Pancreas (tissue), 10 donors: ENCODE data around the gene MAP10. TPM values are rescaled to one million over a fixed set of nuclear protein-coding genes. Genes with fewer than 3 reads are reported as not detected.
"Not testable (repeated sequence)": the region's sequence is repeated elsewhere in the genome, so short reads cannot be mapped to it uniquely, and the experiment has no call there.

Source experiments
- ATAC-seq, 4 donors: fragments of 200-7000 bp; cut with Tn5 transposase; one replicate each; pipeline versions ENCODE4 v1.8.0 to v1.9.1; 2020; ENCODE audit warnings: mild to moderate bottlenecking in 4 of 4, moderate library complexity in 4 of 4
- DNase-seq, 6 donors: peaks; one replicate each; pipeline ENCODE4 v3.0.0-alpha.2; 2020
- FAIRE-seq: peaks from 2 replicates; lab custom pipeline; 2012; peaks lifted over from hg19 to GRCh38; lab: Jason Lieb, UNC
- H3K27ac ChIP-seq, 4 donors: fragments of 200-600 bp; sonication (generic); 1 replicate in 3 of 4; 2 replicates in 1 of 4; pipeline versions ENCODE4 v1.5.0 to v1.8.0; 2020
- H3K27me3 ChIP-seq, 4 donors: fragments of 200-600 bp; one replicate each; pipeline ENCODE4 v1.8.0; 2021
- H3K36me3 ChIP-seq, 3 donors: fragments of 200-600 bp; sonication (generic) in 1 of 3; one replicate each; pipeline versions ENCODE4 v1.5.0 to v1.8.0; 2020 to 2021
- H3K4me1 ChIP-seq, 3 donors: fragments of 200-600 bp; one replicate each; pipeline ENCODE4 v1.8.0; 2021
- H3K4me3 ChIP-seq, 4 donors: fragments of 200-600 bp; sonication (generic) in 2 of 4; one replicate each; pipeline versions ENCODE4 v1.5.0 to v1.8.0; 2020 to 2021
- H3K9me3 ChIP-seq, 4 donors: fragments of 200-600 bp; one replicate each; pipeline ENCODE4 v1.8.0; 2021
- WGBS, 2 donors: extraction: QIAGEN DNeasy Blood & Tissue Kit; methylation state at CpG; one replicate each; pipeline ENCODE4 v1.1.7; 2013; 5-methylcytosine and 5-hydroxymethylcytosine counted together
- intact Hi-C, 3 donors: fragments of 100-400 bp; cut with DNase I; formaldehyde crosslinking; loops; one replicate each; pipeline versions ENCODE4 v1.11.1 to v1.14.2; 2022
- polyA plus RNA-seq, 2 donors: library from polyadenylated mRNA; stranded (reverse); fragments of 200-250 nt; gene quantifications; one replicate each; pipeline ENCODE4 v1.2.3, GENCODE V29; 2013
- total RNA-seq, 6 donors: library from RNA; stranded (reverse); fragmentation: NEBNext Ultra II Directional in 4 of 6; extraction: Animal tissue kit (Norgen Biotek cat#: 25700) in 4 of 6; gene quantifications; one replicate each; pipeline versions ENCODE4 v1.2.1 to v1.2.4, GENCODE V29; 2021 to 2023
- TF ChIP-seq, protein P1 (sequence below), 4 donors: fragments of 200-600 bp; sonication (generic) in 3 of 4; IDR thresholded peaks; one replicate each; pipeline versions ENCODE4 v1.5.0 to v1.8.0; 2021; ENCODE audit warnings: antibody characterized with exemption in 4 of 4
- donor health status: healthy with polysubstance abuse.
- donor health status: DM: no; HTN: no; CAD: no; lungs with moderate emphysema.
- donor health status: DM: no; HTN: no; CAD: no.
- donor health status: control.
- donor health status: control.
- donor health status: Bipolar disorder and iron deficiency.
- donor health status: DM: yes; HTN: yes; CAD: no.
- donor health status: DM: no; HTN: no; CAD: no.
- donor health status: DM: no; HTN: no; CAD: no.
- donor health status: DM: yes; HTN: yes; CAD: no.

MAP10 gene
- total and polyA plus RNA-seq, 8 donors, result 0.99 to 2.1 (median 1.9) TPM

DNA sequence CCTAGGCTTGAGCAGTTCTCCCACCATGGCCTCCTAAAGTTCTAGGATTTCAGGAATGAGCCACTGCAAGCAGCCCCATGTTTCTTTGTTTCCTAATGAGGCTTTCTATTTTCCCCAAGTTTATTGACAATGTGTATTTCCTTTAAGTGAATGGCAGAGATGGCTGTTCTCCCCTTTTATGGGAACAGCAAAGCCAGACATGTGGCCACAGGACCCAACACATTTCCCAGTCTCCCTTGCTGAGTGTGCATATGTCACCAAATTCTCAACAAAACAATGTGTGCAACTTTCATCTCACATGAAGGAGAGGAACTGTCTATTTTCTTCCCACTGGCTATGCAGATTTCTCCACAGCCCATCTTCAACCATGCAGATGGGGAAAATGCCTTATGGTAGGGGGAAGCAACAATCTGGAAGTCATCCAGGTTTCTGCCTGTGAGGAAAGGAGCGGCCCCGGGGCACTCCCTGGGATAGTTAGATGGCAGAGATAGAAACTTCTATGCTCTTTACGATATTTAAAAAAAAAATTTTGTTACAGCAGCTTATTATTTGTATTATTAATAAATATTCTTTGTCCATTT, 28.6 kb upstream of the MAP10 start:
- 77 to 87% methylated on average over 3 of the region's 3 CpGs for WGBS, 2 donors
- intact Hi-C loops, result no loop called here
- DNase-seq, result no peak

DNA sequence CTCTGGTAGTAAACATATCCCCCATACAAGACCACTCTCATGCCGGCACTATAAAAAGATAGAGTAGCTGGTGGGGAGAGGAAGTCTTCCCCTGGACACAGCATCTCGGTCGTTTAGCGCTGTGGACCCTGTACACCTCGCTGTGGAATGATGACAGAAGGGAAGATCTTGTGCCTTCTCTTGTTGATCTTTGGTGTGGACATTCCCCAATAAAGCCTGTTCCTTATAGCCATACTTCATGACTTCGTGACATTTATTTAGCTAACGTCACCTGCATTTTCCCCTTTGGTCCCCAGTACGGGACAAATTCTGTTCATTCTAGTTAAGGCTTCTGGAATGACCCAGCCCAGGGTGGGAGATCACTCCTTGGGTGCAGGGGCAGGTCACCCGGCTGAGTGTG, 24.9 kb upstream of the MAP10 start:
- WGBS, 2 donors, result 79 to 90% methylated on average over 9 of the region's 9 CpGs
- no peak overlapping the region for H3K27ac ChIP-seq
- no peaks in the 10 kb centered on the region for H3K27me3 ChIP-seq
- no peak overlapping the region for H3K4me3 ChIP-seq
- H3K9me3 ChIP-seq, result no peaks in the 10 kb centered on the region
- ATAC-seq (no peak), FAIRE-seq (no peak), DNase-seq (no peak)
- intact Hi-C loops, result no loop called here
- H3K36me3 ChIP-seq, result no peaks in the 10 kb centered on the region
- H3K4me1 ChIP-seq, result no peaks in the 10 kb centered on the region
- TF ChIP-seq, protein P1, sequence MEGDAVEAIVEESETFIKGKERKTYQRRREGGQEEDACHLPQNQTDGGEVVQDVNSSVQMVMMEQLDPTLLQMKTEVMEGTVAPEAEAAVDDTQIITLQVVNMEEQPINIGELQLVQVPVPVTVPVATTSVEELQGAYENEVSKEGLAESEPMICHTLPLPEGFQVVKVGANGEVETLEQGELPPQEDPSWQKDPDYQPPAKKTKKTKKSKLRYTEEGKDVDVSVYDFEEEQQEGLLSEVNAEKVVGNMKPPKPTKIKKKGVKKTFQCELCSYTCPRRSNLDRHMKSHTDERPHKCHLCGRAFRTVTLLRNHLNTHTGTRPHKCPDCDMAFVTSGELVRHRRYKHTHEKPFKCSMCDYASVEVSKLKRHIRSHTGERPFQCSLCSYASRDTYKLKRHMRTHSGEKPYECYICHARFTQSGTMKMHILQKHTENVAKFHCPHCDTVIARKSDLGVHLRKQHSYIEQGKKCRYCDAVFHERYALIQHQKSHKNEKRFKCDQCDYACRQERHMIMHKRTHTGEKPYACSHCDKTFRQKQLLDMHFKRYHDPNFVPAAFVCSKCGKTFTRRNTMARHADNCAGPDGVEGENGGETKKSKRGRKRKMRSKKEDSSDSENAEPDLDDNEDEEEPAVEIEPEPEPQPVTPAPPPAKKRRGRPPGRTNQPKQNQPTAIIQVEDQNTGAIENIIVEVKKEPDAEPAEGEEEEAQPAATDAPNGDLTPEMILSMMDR (IDR thresholded peaks at IDR 0.05), result no peak

More for the DNA sequence above, 28.6 kb upstream of the MAP10 start:
- H3K4me3 ChIP-seq, result no peak overlapping the region
- no peak for ATAC-seq
- TF ChIP-seq, protein P1 (IDR thresholded peaks at IDR 0.05), result no peak
- H3K27ac ChIP-seq, result no peak overlapping the region
- no peaks in the 10 kb centered on the region for H3K36me3 ChIP-seq
- no peaks in the 10 kb centered on the region for H3K4me1 ChIP-seq
- H3K9me3 ChIP-seq, result no peaks in the 10 kb centered on the region
- no peak for FAIRE-seq
- no peaks in the 10 kb centered on the region for H3K27me3 ChIP-seq

DNA sequence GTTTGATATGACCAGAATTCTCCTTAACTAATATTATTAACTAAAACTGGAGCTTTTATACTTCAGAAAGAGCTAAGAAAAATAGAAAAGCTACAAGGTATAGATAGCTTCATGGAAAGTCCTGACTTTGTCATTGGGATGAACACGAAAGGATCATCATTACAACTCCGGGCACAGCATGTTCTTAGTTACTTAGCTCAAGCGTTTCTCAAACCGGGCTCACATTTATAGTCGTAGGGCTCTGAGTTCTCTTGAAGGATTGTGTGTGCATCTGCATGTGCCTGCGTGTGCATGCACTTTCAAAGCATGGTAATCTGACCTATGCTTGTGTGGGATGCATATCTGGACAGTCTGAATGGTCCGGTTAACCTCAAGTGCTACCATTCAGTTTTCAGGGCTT, 20.4 kb upstream of the MAP10 start:
- intact Hi-C loops, result no loop called here
- H3K27me3 ChIP-seq, result no peaks in the 10 kb centered on the region
- no peak for DNase-seq
- FAIRE-seq, result no peak
- TF ChIP-seq, protein P1 (IDR thresholded peaks at IDR 0.05), result no peak
- WGBS, 2 donors, result 82 to 90% methylated on average over 7 of the region's 7 CpGs
- H3K4me1 ChIP-seq, result no peaks in the 10 kb centered on the region
- H3K9me3 ChIP-seq, result no peaks in the 10 kb centered on the region
- H3K4me3 ChIP-seq, result no peak overlapping the region
- no peaks in the 10 kb centered on the region for H3K36me3 ChIP-seq
- no peak for ATAC-seq
- H3K27ac ChIP-seq, result no peak overlapping the region

DNA sequence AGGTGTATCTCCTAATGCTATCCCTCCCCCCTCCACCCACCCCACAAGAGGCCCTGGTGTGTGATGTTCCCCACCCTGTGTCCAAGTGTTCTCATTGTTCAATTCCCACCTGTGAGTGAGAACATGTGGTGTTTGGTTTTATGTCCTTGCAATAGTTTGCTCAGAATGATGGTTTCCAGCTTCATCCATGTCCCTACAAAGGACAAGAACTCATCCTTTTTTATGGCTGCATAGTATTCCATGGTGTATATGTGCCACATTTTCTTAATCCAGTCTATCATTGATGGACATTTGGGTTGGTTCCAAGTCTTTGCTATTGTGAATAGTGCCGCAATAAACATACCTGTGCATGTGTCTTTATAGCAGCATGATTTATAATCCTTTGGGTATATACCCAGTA, 19.6 kb upstream of the MAP10 start:
- WGBS, 2 donors, result 90% methylated on average over 1 of the region's 1 CpG; no CpG with 5 or more reads in 1 of the 2 donors
- not testable (repeated sequence) for FAIRE-seq

DNA sequence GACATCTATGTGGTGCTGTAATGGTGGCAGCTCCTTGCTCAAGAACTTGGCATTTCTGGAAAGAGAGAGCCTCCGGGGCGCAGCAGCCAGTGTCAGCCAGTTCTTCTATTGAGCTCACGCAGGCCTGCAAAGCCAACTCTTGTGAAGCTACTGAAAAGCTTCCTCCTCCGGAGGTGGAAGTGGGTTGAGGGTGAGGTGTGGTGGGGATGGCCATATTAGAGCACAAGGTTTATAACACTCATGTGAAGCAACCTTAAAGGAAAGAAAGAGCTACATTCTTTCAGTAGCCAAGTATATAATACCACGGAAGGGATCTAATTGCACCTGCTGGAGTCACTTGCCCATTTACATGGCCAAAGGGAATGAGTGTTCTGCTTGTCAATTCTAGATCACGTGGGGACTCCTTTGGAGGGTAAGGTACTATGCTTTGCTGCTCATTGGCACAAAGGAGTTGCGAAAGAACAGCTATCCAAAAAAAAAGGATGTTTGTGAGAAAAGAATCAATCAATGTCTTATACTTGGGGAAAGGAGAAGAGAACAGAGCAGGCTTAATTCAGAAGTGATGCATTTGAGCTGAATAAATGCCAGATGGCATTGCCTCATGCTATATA, 18.3 kb upstream of the MAP10 start:
- 85 to 89% methylated on average over 7 of the region's 7 CpGs for WGBS, 2 donors
- no peaks in the 10 kb centered on the region for H3K36me3 ChIP-seq
- no peak overlapping the region for H3K27ac ChIP-seq
- H3K4me1 ChIP-seq, result no peaks in the 10 kb centered on the region
- no peak for ATAC-seq
- FAIRE-seq, result no peak
- no peaks in the 10 kb centered on the region for H3K9me3 ChIP-seq
- H3K27me3 ChIP-seq, result no peaks in the 10 kb centered on the region
- TF ChIP-seq, protein P1 (IDR thresholded peaks at IDR 0.05), result no peak
- intact Hi-C loops, result no loop called here
- DNase-seq, result no peak
- no peak overlapping the region for H3K4me3 ChIP-seq

More for the DNA sequence above, 19.6 kb upstream of the MAP10 start:
- H3K36me3 ChIP-seq, ATAC-seq, H3K9me3 ChIP-seq, DNase-seq, H3K27me3 ChIP-seq, intact Hi-C loops, H3K27ac ChIP-seq, H3K4me1 ChIP-seq, H3K4me3 ChIP-seq: not testable (repeated sequence)
